Kidney epithelial cell (primary cell): ENCODE measurements around the gene PHF12. TPM values are rescaled to one million over a fixed set of nuclear protein-coding genes. Genes with fewer than 3 reads are reported as not detected.

Experiments
- DNase-seq: peaks from one replicate; pipeline ENCODE4 v3.0.0-alpha.2; 2010; ENCODE audit warnings: low read depth
- H3K27me3 ChIP-seq: 2 replicates; pipeline ENCODE4 v1.6.0; 2011; ENCODE audit warnings: low read length; ENCODE audit not compliant: control insufficient read depth, insufficient read depth
- H3K36me3 ChIP-seq: 2 replicates; pipeline ENCODE4 v1.5.1; 2011; ENCODE audit warnings: low read length; ENCODE audit not compliant: control insufficient read depth, insufficient read depth
- H3K4me3 ChIP-seq: 2 replicates; pipeline ENCODE4 v1.5.1; 2011; ENCODE audit warnings: low read depth, mild to moderate bottlenecking, control low read depth, low read length
- CTCF ChIP-seq: IDR thresholded peaks from 2 replicates; pipeline ENCODE4 v1.5.1; 2011; ENCODE audit warnings: mild to moderate bottlenecking, moderate library complexity, low read length, control low read depth, inconsistent platforms; ENCODE audit not compliant: insufficient read depth, poor library complexity, severe bottlenecking
- total RNA-seq: library from RNA; depleted of rRNA; stranded (reverse); fragments of >200 nt; gene quantifications from 2 replicates; pipeline ENCODE4 v1.2.3, GENCODE V29; 2015

Gene PHF12
- total RNA-seq, 1 donor from 2014 or later: 19.6 TPM

GRCh38 chr17:28883967-28884702, 67.2 kb downstream of the PHF12 start:
- Histone ChIP-seq H3K4me3 (no peak overlapping the region), H3K27me3 (no peaks in the 10 kb centered on the region), H3K36me3 (peaks cover 1% of the 10 kb centered on the region)
- TF ChIP-seq CTCF: no peak
- DNase-seq: no peak

GRCh38 chr17:28882154-28882895, 69.0 kb downstream of the PHF12 start:
- DNase-seq: no peak
- H3K36me3 ChIP-seq: peaks cover 1% of the 10 kb centered on the region

GRCh38 chr17:28881533-28882056, 69.7 kb downstream of the PHF12 start:
- no peak for DNase-seq
- H3K36me3 ChIP-seq: peaks cover 1% of the 10 kb centered on the region

More at GRCh38 chr17:28882154-28882895, 69.0 kb downstream of the PHF12 start:
- no peaks in the 10 kb centered on the region for H3K27me3 ChIP-seq
- H3K4me3 ChIP-seq: no peak overlapping the region
- no peak for TF ChIP-seq CTCF

GRCh38 chr17:28880572-28880945, 70.8 kb downstream of the PHF12 start:
- Histone ChIP-seq H3K27me3 (no peaks in the 10 kb centered on the region), H3K36me3 (peaks cover 1% of the 10 kb centered on the region), H3K4me3 (no peak overlapping the region)
- no peak for TF ChIP-seq CTCF
- DNase-seq: no peak

More at GRCh38 chr17:28881533-28882056, 69.7 kb downstream of the PHF12 start:
- H3K4me3 ChIP-seq: no peak overlapping the region
- TF ChIP-seq CTCF: no peak
- no peaks in the 10 kb centered on the region for H3K27me3 ChIP-seq

- Histone ChIP-seq H3K27me3 (no peaks in the 10 kb centered on the region), H3K36me3 (peaks cover 1% of the 10 kb centered on the region), H3K4me3 (no peak overlapping the region)
- no peak for DNase-seq
- no peak for TF ChIP-seq CTCF
Observed at GRCh38 chr17:28879886-28880571, 71.3 kb downstream of the PHF12 start.
